NK-92 (cell line): ENCODE data around the gene SH2B2.
"Not testable (repeated sequence)": the region's sequence is repeated elsewhere in the genome, so short reads cannot be mapped to it uniquely, and the experiment has no call there.

Experiments used
- DNase-seq: peaks from one replicate; lab custom pipeline; 2025; ENCODE audit not compliant: unreplicated experiment; lab: John Stamatoyannopoulos, UW

The SH2B2 gene

GRCh38 chr7:102305414-102306268 lies 19.0 kb downstream of the SH2B2 start:
- no peak for DNase-seq

GRCh38 chr7:102306916-102307677 lies 20.4 kb downstream of the SH2B2 start:
- DNase-seq, result no peak

GRCh38 chr7:102310414-102310815 lies 23.7 kb downstream of the SH2B2 start:
- DNase-seq, result no peak

GRCh38 chr7:102312317-102312716 lies 25.6 kb downstream of the SH2B2 start:
- no peak for DNase-seq

GRCh38 chr7:102313997-102314780 lies 27.5 kb downstream of the SH2B2 start:
- DNase-seq, result no peak

- no peak for DNase-seq
Measured at GRCh38 chr7:102317231-102318059, 30.8 kb downstream of the SH2B2 start.

- DNase-seq, result no peak
Measured at GRCh38 chr7:102318482-102318971, 31.9 kb downstream of the SH2B2 start.

- no peak for DNase-seq
Measured at GRCh38 chr7:102319671-102320070, 33.0 kb downstream of the SH2B2 start.

GRCh38 chr7:102320181-102320580 lies 33.5 kb downstream of the SH2B2 start:
- DNase-seq, result no peak

- no peak for DNase-seq
Measured at GRCh38 chr7:102320601-102321350, 34.1 kb downstream of the SH2B2 start.

GRCh38 chr7:102321351-102322201 lies 34.9 kb downstream of the SH2B2 start:
- DNase-seq, result no peak

- no peak for DNase-seq
Measured at GRCh38 chr7:102322202-102322715, 35.6 kb downstream of the SH2B2 start.

- DNase-seq, result no peak
Measured at GRCh38 chr7:102323914-102324195, 37.2 kb downstream of the SH2B2 start.

- DNase-seq, result not testable (repeated sequence)
Measured at GRCh38 chr7:102325106-102325505, 38.4 kb downstream of the SH2B2 start.

GRCh38 chr7:102326157-102326889 lies 39.7 kb downstream of the SH2B2 start:
- no peak for DNase-seq

- DNase-seq, result not testable (repeated sequence)
Measured at GRCh38 chr7:102327183-102327582, 40.5 kb downstream of the SH2B2 start.

- not testable (repeated sequence) for DNase-seq
Measured at GRCh38 chr7:102328863-102329262, 42.2 kb downstream of the SH2B2 start.

- DNase-seq, result not testable (repeated sequence)
Measured at GRCh38 chr7:102329366-102329765, 42.7 kb downstream of the SH2B2 start.
